ENCODE data around the gene CENPS.

- TF ChIP-seq, protein P1, sequence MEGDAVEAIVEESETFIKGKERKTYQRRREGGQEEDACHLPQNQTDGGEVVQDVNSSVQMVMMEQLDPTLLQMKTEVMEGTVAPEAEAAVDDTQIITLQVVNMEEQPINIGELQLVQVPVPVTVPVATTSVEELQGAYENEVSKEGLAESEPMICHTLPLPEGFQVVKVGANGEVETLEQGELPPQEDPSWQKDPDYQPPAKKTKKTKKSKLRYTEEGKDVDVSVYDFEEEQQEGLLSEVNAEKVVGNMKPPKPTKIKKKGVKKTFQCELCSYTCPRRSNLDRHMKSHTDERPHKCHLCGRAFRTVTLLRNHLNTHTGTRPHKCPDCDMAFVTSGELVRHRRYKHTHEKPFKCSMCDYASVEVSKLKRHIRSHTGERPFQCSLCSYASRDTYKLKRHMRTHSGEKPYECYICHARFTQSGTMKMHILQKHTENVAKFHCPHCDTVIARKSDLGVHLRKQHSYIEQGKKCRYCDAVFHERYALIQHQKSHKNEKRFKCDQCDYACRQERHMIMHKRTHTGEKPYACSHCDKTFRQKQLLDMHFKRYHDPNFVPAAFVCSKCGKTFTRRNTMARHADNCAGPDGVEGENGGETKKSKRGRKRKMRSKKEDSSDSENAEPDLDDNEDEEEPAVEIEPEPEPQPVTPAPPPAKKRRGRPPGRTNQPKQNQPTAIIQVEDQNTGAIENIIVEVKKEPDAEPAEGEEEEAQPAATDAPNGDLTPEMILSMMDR (IDR thresholded peaks at IDR 0.05), result no peak
- no peak for TF ChIP-seq POLR2A (IDR thresholded peaks at IDR 0.05)
- TF ChIP-seq POLR2AphosphoS5 (IDR thresholded peaks at IDR 0.05), result no peak
- TF ChIP-seq EP300 (IDR thresholded peaks at IDR 0.05), result no peak
Measured at GRCh38 chr1:10471411-10472219, 41.4 kb downstream of the CENPS start.

Measured in upper lobe of left lung (tissue), 4 donors.